HCT116 (cell line): Measurements from ENCODE around the gene SMPDL3A. TPM values are rescaled to one million over a fixed set of nuclear protein-coding genes. Genes with fewer than 3 reads are reported as not detected.

ENCODE experiments used
- ATAC-seq: fragments of 200-7000 bp; cut with Tn5 transposase; 2 replicates; pipeline ENCODE4 v1.9.1; 2020; ENCODE audit warnings: mild to moderate bottlenecking, moderate library complexity
- BruUV-seq: library from RNA; stranded (reverse); fragments of 400-500 nt; replicated peaks from 2 replicates; lab custom pipeline; 2021; lab: Mats Ljungman, UMichigan
- CTCF ChIA-PET: fragments of 300-600 bp; sonication (Branson Sonifier 250); formaldehyde crosslinking; loops from one replicate; lab custom pipeline; 2021; ENCODE audit warnings: antibody characterized with exemption; lab: Charles Lee
- POLR2A ChIA-PET: fragments of 300-600, 350-600 bp; sonication (Branson Sonifier 250); formaldehyde crosslinking; loops from one replicate; lab custom pipeline; 2021; ENCODE audit warnings: antibody characterized with exemption; lab: Charles Lee
- RAD21 ChIA-PET, 2 experiments: fragments of 300-600 bp; sonication (Branson Sonifier 250); formaldehyde crosslinking; loops; one replicate each; lab custom pipeline; 2023; ENCODE audit warnings: low total read pairs in 2 of 2; ENCODE audit not compliant: uncharacterized antibody in 2 of 2, unreplicated experiment in 2 of 2, low non-redundant PET in 1 of 2; lab: Charles Lee
- DNase-seq: peaks from one replicate; pipeline ENCODE4 v3.0.0-alpha.2; 2010; ENCODE audit warnings: low read depth, low spot score
- H2AFZ ChIP-seq: fragments of 200-600 bp; shearing (Covaris generic), sonication (generic); 2 replicates; pipeline ENCODE4 v1.6.1; 2017; ENCODE audit warnings: low read depth, mixed run types, mixed read lengths, antibody characterized with exemption, low read length; ENCODE audit not compliant: poor library complexity, severe bottlenecking
- H3K27ac ChIP-seq: 2 replicates; pipeline ENCODE4 v1.5.1; 2012; ENCODE audit warnings: low read depth, low read length
- H3K27me3 ChIP-seq: fragments of 200-600 bp; sonication (generic); 2 replicates; pipeline ENCODE4 v1.6.1; 2016; ENCODE audit warnings: mixed run types, low read length, mixed read lengths; ENCODE audit not compliant: insufficient read depth
- H3K36me3 ChIP-seq, 2 experiments: fragments of 200-500 bp in 1 of 2; fragments of 200-600 bp in 1 of 2; sonication (Bioruptor generic) in 1 of 2; sonication (generic) in 1 of 2; 2 replicates each; pipeline versions ENCODE4 v1.5.1 to v1.6.1; 2014 to 2016; ENCODE audit warnings: low read length in 2 of 2, inconsistent platforms in 1 of 2, mixed read lengths in 1 of 2, mixed run types in 1 of 2; ENCODE audit not compliant: insufficient read depth in 2 of 2, control insufficient read depth in 1 of 2
- H3K4me1 ChIP-seq, 2 experiments: fragments of 200-600 bp in 1 of 2; sonication (generic) in 1 of 2; 2 replicates each; pipeline versions ENCODE4 v1.5.1 to v1.6.1; 2012 to 2017; ENCODE audit warnings: low read length in 2 of 2, inconsistent platforms in 1 of 2, mild to moderate bottlenecking in 1 of 2, mixed read lengths in 1 of 2, mixed run types in 1 of 2, moderate library complexity in 1 of 2; ENCODE audit not compliant: insufficient read depth in 2 of 2, control insufficient read depth in 1 of 2
- H3K4me2 ChIP-seq: fragments of 200-600 bp; sonication (generic); 2 replicates; pipeline ENCODE4 v1.6.1; 2017; ENCODE audit warnings: mixed run types, low read length, mixed read lengths
- H3K4me3 ChIP-seq, 2 experiments: fragments of 200-600 bp in 1 of 2; sonication (generic) in 1 of 2; replicated peaks in 1 of 2; 2 replicates each; pipeline ENCODE4 v1.5.1; 2011 to 2016; ENCODE audit warnings: low read length in 2 of 2, control low read depth in 1 of 2, low read depth in 1 of 2, mild to moderate bottlenecking in 1 of 2, mixed read lengths in 1 of 2, mixed run types in 1 of 2
- H3K79me2 ChIP-seq: fragments of 200-600 bp; sonication (generic); 2 replicates; pipeline ENCODE4 v1.6.1; 2017; ENCODE audit warnings: mild to moderate bottlenecking, mixed run types, low read length, moderate library complexity, mixed read lengths; ENCODE audit not compliant: insufficient read depth
- H3K9ac ChIP-seq: fragments of 200-600 bp; sonication (generic); 2 replicates; pipeline ENCODE4 v1.6.1; 2016; ENCODE audit warnings: low read length, mixed read lengths
- H3K9me2 ChIP-seq: fragments of 200-600 bp; sonication (generic), shearing (Covaris generic); 2 replicates; pipeline ENCODE4 v1.6.1; 2017; ENCODE audit warnings: mixed run types, mild to moderate bottlenecking, moderate library complexity; ENCODE audit not compliant: insufficient read depth
- H3K9me3 ChIP-seq, 2 experiments: fragments of 200-500 bp in 1 of 2; fragments of 200-600 bp in 1 of 2; sonication (Bioruptor generic) in 1 of 2; sonication (generic) in 1 of 2; 2 replicates each; pipeline ENCODE4 v1.6.1; 2014 to 2017; ENCODE audit warnings: low read length in 2 of 2, mixed read lengths in 2 of 2, inconsistent platforms in 1 of 2, low read depth in 1 of 2, mild to moderate bottlenecking in 1 of 2, mixed run types in 1 of 2, moderate library complexity in 1 of 2; ENCODE audit not compliant: control insufficient read depth in 1 of 2, insufficient read depth in 1 of 2
- H4K20me1 ChIP-seq: fragments of 200-600 bp; sonication (generic), shearing (Covaris generic); 2 replicates; pipeline ENCODE4 v1.6.1; 2017; ENCODE audit warnings: mixed run types, mild to moderate bottlenecking, moderate library complexity; ENCODE audit not compliant: insufficient read depth
- intact Hi-C: fragments of 100-400 bp; cut with micrococcal nuclease; formaldehyde crosslinking; loops from 2 replicates; pipeline ENCODE4 v1.10.0; 2022
- total RNA-seq: library from RNA; stranded (reverse); gene quantifications from one replicate; pipeline ENCODE4 v1.2.1, GENCODE V29; 2021; ENCODE audit not compliant: unreplicated experiment
- TF ChIP-seq, protein P1 (sequence below): IDR thresholded peaks from 2 replicates; pipeline ENCODE4 v1.6.1; 2012; ENCODE audit warnings: low read depth
- TF ChIP-seq, protein P2 (sequence below), 3 experiments: fragments of 200-600 bp in 1 of 3; sonication (generic) in 1 of 3; IDR thresholded peaks in 2 of 3; conservative IDR thresholded peaks in 1 of 3; 2 replicates each; pipeline ENCODE4 v1.5.1; 2012 to 2017; ENCODE audit warnings: low read depth in 2 of 3, low read length in 2 of 3, antibody characterized with exemption in 1 of 3, borderline replicate concordance in 1 of 3, control low read depth in 1 of 3, mild to moderate bottlenecking in 1 of 3, mixed read lengths in 1 of 3, mixed run types in 1 of 3, moderate library complexity in 1 of 3; ENCODE audit not compliant: insufficient read depth in 1 of 3

Gene SMPDL3A
- total RNA-seq, 1 experiment from 2014 or later = 2.4 TPM

DNA sequence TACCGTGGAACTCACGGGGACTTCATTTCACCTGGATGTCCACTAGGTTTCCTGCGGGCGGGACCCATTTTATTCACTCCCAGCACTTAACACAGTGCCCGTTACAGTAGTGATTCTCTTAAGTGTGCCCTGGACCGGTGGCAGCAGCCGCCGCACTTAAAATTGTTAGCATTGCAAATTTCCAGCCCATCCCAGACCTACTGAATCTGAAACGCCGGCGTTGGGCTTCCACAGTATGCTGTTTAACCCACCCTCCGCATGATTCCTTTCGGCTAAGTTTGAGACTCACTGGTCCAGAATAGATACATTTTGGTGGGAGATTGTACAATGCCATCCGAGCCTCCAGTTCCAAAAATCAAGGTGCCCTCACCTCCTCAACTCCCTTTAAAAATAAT lies 967 bp downstream of the SMPDL3A start:
- no peaks in the 10 kb centered on the region for H3K9me3 ChIP-seq
- H3K4me3 ChIP-seq = peak overlapping the region; percentile 68 to 72
- H3K27me3 ChIP-seq = no peaks in the 10 kb centered on the region
- ChIA-PET POLR2A (interaction anchor here (1.0 to 1.8 kb wide), 4 partner anchors 8 to 93 kb away, joined by 3 to 18 read pairs (median 4); no protein-coding TSS in a partner anchor), CTCF (interaction anchor here (0.8 to 1.7 kb wide), 6 partner anchors 8 to 59 kb away, joined by 3 to 15 read pairs (median 4); no protein-coding TSS in a partner anchor), RAD21 (no interaction called here)
- peak overlapping the region; percentile 47 for H2AFZ ChIP-seq
- no peaks in the 10 kb centered on the region for H3K9me2 ChIP-seq
- BruUV-seq = no TSS peak
- H3K36me3 ChIP-seq = no peaks in the 10 kb centered on the region
- peaks cover 13 to 21% of the 10 kb centered on the region in 2 experiments for H3K4me1 ChIP-seq
- peak overlapping the region; percentile 74 for H3K27ac ChIP-seq
- DNase-seq (no peak), ATAC-seq (no peak; the same call in 1 of the 2 replicates)
- TF ChIP-seq, protein P1, sequence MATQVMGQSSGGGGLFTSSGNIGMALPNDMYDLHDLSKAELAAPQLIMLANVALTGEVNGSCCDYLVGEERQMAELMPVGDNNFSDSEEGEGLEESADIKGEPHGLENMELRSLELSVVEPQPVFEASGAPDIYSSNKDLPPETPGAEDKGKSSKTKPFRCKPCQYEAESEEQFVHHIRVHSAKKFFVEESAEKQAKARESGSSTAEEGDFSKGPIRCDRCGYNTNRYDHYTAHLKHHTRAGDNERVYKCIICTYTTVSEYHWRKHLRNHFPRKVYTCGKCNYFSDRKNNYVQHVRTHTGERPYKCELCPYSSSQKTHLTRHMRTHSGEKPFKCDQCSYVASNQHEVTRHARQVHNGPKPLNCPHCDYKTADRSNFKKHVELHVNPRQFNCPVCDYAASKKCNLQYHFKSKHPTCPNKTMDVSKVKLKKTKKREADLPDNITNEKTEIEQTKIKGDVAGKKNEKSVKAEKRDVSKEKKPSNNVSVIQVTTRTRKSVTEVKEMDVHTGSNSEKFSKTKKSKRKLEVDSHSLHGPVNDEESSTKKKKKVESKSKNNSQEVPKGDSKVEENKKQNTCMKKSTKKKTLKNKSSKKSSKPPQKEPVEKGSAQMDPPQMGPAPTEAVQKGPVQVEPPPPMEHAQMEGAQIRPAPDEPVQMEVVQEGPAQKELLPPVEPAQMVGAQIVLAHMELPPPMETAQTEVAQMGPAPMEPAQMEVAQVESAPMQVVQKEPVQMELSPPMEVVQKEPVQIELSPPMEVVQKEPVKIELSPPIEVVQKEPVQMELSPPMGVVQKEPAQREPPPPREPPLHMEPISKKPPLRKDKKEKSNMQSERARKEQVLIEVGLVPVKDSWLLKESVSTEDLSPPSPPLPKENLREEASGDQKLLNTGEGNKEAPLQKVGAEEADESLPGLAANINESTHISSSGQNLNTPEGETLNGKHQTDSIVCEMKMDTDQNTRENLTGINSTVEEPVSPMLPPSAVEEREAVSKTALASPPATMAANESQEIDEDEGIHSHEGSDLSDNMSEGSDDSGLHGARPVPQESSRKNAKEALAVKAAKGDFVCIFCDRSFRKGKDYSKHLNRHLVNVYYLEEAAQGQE = no peak
- TF ChIP-seq, protein P2, sequence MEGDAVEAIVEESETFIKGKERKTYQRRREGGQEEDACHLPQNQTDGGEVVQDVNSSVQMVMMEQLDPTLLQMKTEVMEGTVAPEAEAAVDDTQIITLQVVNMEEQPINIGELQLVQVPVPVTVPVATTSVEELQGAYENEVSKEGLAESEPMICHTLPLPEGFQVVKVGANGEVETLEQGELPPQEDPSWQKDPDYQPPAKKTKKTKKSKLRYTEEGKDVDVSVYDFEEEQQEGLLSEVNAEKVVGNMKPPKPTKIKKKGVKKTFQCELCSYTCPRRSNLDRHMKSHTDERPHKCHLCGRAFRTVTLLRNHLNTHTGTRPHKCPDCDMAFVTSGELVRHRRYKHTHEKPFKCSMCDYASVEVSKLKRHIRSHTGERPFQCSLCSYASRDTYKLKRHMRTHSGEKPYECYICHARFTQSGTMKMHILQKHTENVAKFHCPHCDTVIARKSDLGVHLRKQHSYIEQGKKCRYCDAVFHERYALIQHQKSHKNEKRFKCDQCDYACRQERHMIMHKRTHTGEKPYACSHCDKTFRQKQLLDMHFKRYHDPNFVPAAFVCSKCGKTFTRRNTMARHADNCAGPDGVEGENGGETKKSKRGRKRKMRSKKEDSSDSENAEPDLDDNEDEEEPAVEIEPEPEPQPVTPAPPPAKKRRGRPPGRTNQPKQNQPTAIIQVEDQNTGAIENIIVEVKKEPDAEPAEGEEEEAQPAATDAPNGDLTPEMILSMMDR (IDR thresholded peaks at IDR 0.05 in 2 of 3, conservative IDR thresholded peaks at IDR 0.05 in 1 of 3; ENCODE audit: borderline replicate concordance in 1 of 3, insufficient read depth in 1 of 3, low read depth in 2 of 3, low read length in 2 of 3) = 0 out of 6 replicates have a peak, but pooled peaks of 1 of the 3 experiments have one; percentile 2
- intact Hi-C loops = no loop called here
- H3K4me2 ChIP-seq = peak overlapping the region; percentile 95
- no peaks in the 10 kb centered on the region for H3K79me2 ChIP-seq
- no peaks in the 10 kb centered on the region for H4K20me1 ChIP-seq
- peak overlapping the region; percentile 64 for H3K9ac ChIP-seq
